OCI-LY7 (cell line): ENCODE measurements around the gene ANKRA2.

ENCODE experiments used
- EZH2phosphoT487 ChIP-seq: fragments of 200-600 bp; sonication (generic); IDR thresholded peaks from 2 replicates; pipeline ENCODE4 v1.6.1; 2018; ENCODE audit warnings: low read depth, borderline replicate concordance, mild to moderate bottlenecking, mixed run types, antibody characterized with exemption, low read length, moderate library complexity, mixed read lengths
- TF ChIP-seq, protein P1 (sequence below): fragments of 200-600 bp; sonication (generic); conservative IDR thresholded peaks from 2 replicates; pipeline ENCODE4 v1.5.1; 2014; ENCODE audit warnings: mild to moderate bottlenecking, antibody characterized with exemption, low read length, moderate library complexity, mixed read lengths

- TF ChIP-seq, protein P1, sequence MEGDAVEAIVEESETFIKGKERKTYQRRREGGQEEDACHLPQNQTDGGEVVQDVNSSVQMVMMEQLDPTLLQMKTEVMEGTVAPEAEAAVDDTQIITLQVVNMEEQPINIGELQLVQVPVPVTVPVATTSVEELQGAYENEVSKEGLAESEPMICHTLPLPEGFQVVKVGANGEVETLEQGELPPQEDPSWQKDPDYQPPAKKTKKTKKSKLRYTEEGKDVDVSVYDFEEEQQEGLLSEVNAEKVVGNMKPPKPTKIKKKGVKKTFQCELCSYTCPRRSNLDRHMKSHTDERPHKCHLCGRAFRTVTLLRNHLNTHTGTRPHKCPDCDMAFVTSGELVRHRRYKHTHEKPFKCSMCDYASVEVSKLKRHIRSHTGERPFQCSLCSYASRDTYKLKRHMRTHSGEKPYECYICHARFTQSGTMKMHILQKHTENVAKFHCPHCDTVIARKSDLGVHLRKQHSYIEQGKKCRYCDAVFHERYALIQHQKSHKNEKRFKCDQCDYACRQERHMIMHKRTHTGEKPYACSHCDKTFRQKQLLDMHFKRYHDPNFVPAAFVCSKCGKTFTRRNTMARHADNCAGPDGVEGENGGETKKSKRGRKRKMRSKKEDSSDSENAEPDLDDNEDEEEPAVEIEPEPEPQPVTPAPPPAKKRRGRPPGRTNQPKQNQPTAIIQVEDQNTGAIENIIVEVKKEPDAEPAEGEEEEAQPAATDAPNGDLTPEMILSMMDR, result no peak
- TF ChIP-seq EZH2phosphoT487, result no peak
Measured at GRCh38 chr5:73525606-73526203, 39.7 kb downstream of the ANKRA2 start.
